Activated CD8-positive, alpha-beta memory T cell treated with anti-CD3 and anti-CD28 coated beads, Interleukin-2, amount 50 U/mL, for 4 hours (primary cell): Measurements from ENCODE around the gene FAM171A2.
"Not testable (repeated sequence)": the region's sequence is repeated elsewhere in the genome, so short reads cannot be mapped to it uniquely, and the experiment has no call there.

ENCODE experiments used
- DNase-seq: peaks from one replicate; pipeline ENCODE4 v3.0.0-alpha.2; 2020

The FAM171A2 gene

DNA sequence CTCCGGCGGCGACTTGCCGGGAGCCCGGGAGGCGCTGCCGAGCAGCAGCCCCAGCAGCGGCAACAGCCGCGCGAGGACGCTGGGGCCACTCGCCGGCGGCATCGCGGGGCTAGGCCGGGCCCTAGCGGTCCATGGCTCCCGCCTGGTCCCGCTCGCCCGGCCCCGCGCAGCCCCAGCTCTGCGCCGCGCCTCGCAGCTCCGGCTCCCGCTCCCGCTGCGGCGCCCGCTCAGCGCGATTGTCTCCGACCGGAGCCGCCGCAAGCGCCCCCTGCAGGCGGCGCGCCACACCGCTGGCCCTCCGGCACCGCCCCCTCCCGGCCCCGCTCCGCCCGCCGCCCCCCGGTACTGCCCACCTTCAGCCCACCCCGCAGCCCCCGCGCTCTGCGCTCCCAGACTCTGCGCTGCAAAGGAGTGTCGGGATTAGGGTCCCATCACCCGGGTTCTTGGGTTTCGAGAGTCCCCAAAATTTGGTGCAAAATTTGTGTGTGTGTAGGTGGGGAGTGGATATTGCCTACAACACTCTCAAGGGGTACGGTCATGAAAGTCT is at the start of gene FAM171A2:
Gene FAM171A2, minus strand, starts transcription at position 241 of the 547 bp plus-strand sequence. Its CDS starts 139 bp downstream, at position 102.
- peak; percentile 71 for DNase-seq

DNA sequence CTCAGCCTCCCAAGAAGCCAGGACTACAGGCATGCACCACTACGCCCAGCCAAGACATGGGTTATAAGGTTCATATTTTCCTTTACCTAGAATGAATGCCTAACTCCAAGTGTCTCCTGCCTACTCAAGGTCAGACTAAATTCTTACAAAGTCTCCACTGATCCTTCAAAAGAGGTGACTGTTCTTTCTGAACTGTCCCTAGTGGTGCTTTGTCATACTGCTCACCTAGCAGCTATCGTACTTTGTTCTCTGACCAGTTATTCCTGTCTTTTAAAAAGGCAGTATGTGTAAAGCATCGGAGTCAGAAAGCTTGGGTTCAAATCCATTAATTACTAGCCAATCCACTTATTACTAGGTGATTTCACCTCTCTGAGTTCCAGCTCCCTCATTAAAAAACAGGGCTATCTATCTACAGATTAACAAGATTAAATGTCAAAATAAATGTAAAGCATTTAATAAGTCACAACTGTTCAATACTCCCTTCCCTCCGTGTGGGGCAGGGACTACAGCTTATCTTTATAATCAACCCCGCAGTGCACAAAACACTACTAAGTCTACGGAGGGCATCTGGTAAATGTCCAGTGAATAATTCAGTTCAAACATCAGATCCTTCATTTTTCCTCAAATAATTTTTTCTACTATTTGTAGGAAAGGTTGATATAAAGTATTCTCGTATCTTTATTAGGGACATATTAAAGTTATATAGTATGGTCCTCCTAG is 45.8 kb upstream of the FAM171A2 start:
- no peak for DNase-seq

DNA sequence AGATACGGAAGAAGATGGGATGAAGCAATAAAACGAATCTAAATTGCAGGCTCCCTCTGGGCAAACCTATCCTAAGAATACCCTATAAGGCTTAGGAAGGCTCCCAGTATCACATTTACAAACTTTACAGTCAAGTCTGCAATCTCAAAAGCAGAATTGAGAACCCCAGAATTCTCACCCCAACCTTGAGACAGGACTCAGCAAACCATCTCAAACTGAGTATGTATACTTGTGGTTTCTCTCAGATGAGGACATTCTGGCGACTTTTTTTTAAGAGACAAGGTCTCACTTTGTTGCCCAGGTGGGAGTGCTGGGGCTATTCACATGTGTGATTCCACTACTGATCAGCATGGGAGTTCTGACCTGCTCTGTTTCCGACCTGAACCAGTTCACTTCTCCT is 45.1 kb upstream of the FAM171A2 start:
- DNase-seq: no peak

DNA sequence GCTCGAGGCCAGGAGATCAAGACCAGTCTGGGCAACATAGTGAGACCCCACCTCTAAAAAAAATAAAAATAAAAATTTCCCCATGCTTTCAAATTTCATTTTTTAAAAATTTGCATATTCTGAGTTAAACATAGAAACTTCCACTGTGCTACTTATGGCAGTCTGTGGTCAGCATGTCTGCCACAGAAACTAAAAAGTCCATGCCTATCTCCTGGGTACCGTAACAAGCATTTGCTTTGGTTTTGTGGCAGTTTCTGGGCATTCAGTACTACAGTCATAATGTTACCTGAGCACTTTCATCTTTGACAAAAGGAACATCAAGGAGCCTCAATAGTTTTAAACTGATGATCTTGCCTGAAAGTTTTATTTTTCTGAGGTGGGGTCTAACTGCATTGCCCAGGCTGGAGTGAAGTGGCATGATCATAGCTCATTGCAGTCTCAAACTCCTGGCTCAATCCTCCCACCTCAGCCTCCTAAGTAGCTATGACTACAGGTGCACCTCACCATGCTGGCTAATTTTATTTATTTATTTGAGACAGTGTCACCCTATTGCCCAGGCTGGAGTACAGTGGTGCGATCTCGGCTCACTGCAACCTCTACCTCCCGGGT is 39.0 kb upstream of the FAM171A2 start:
- no peak for DNase-seq

DNA sequence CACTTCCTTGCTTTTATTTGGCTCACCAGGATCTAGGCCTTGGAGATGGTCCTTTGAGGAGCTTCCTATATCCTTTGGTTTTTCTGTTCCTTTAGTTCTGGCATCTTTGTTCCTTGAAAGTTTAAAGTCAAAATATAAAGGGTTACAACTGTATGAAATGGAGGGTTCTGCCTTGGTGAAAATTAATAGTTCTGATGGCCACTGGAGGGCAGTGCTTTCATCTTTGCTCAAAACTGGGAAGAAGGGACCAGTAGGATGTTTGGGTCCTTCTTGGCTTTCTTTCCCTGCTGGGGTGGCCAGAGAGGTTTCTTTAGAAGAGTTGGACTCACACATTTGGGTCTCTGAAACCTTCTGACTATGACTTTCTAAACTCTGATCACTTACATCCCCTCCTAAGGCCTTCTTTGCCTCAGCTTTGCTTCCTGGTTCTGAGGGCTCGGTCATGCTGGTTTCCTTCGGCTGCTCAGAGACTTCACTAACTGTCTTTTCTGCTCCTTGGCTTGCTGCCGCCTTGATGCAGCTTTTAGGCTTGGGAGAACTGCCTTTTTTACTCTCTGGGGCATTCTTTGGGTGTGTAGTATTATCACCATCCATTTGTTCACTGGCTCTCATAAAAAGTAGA is 36.7 kb upstream of the FAM171A2 start:
- no peak for DNase-seq

DNA sequence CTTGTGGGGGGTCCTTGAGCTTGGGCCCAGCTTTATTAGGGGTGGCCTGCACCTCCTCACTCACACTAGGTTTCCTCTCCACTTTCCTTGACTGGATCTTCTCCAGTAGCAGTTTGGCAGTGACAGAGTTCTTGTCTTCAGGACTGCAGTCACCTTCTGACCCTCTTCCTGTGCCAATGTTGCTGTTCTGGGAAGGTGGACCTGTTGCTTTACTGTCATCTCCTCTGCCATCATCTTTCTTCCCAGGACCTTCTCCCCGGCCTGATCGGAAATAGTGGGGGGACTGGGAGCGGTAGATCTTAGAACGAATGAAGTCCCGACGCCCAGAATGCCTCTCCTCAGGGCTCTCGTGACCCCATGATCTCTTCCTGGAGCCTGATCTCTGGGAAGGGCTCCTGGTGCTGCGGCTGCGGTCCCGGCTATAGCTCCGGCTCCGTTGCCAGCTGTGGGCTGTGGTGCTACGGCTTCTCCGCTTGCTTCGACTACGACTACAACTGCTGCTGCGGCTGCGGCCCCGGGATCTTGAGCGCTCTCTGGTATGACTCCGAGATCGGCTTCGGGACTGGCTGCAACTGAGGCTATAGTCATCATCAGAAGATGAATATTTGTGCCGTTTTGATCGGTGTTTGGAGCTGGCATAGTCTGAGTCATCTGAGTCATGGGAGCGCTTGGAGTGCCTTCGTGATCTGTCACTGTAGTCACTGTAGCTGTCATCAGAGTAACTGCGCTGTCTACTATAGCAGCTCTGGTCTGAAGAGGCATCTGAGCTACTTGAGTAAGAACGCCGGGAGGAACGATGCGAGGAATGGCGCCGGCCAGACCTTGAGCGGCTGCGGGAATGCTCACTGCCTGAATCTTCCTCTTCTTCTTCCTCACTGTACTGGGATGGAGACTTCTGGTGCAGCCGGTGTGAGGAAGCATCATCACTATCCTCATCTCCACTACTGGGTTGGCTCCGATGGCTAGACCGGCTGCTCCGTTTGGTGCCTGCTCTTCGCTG is 35.3 kb upstream of the FAM171A2 start:
- DNase-seq: no peak

DNA sequence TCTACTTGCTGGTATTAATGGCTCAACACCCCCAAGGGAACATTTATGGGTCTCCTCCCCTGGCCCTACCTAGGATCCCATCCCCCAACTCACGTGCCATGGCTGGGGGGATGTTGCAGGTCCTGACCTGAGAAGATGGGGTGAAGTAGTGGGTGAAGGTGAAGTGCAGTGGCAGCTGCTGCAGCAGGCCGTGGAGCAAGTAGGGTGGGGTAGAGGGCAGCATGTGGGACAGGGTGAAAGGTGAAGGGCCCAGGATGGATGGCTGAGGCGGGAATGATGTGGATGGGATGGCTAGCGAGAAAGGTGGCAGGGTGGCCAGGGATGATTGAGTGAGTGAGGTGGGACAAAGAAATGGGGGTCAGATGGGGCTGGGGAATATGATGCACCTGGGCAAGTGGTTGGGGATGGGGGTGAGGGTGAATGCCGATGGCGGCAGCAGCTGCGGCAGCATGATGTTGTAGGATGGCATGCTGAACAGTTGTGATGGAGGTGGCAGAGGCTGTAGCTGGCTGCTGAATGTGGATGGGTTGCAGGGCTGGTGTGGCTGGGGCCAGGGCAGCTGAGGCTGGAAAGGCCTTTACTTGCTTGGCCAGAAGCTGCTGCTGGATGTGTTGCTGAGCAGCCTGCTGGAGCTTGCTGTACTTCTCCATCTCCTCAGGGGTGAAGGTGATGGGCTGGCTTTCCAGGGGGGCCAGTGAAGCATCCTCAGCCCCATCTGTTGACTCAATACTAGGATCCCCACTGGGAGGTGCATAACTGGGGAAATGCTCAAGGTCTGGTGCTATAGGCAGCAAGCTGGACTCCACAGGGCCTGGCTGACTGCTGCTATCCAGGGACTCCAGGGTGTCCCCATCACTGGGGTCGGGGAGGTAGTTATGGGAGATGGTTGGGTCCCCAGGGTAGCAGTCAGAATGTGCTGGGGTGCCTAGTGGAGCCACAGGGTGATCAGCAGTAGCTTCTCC is 34.1 kb upstream of the FAM171A2 start:
- no peak for DNase-seq

DNA sequence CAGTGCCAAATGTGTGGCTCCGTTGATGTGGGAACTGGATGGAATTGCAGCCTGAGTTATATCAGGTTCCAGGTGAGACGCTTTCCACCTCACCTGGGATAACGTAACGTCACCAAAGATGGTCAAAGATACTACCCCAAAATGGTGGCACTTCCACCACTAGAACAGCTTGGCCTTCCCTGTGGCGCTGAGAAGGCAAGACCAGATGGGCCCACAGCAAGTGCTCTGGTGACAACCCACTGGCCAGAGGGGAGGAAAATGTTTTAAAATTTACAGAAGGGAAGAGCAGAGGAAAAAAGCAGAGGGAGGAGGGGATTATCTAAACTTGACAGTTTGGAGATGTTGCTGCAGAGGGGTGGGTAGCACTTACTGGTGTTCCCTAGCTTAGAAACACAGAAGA is 33.3 kb upstream of the FAM171A2 start:
- no peak for DNase-seq

DNA sequence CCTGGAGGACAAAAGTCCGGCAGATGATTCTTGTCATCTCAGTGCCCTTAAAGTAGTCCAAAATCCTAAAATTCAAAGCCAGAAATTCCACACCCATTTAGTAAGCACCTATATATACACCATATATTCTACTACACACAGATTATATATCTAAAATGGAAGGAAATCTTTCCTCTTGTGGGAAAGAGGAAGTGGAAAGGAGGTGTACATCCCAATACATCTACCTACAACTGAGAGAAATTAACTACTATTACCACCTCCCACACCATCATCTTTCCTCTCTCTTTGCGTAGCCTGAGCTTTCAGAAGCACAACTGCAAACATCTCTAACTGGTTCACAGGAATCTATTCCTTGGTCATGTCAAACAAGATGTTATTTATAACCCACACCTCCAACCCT is 31.2 kb upstream of the FAM171A2 start:
- no peak for DNase-seq

DNA sequence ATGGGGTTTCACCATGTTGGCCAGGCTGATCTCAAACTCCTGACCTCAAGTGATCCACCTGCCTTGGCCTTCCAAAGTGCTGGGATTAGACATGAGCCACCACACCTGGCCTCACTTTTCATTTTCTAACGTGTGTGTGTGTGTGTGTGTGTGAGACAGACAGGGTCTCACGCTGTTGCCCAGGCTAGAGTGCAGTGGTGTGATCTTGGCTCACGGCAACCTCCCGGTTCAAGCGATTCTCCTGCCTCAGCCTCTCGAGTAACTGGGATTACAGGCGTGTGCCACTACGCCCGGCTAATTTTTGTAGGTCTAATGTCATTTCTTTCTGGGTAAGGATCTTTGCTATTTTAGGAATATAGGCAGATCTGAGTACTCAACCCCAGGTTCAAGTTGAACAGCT is 30.5 kb upstream of the FAM171A2 start:
- not testable (repeated sequence) for DNase-seq

DNA sequence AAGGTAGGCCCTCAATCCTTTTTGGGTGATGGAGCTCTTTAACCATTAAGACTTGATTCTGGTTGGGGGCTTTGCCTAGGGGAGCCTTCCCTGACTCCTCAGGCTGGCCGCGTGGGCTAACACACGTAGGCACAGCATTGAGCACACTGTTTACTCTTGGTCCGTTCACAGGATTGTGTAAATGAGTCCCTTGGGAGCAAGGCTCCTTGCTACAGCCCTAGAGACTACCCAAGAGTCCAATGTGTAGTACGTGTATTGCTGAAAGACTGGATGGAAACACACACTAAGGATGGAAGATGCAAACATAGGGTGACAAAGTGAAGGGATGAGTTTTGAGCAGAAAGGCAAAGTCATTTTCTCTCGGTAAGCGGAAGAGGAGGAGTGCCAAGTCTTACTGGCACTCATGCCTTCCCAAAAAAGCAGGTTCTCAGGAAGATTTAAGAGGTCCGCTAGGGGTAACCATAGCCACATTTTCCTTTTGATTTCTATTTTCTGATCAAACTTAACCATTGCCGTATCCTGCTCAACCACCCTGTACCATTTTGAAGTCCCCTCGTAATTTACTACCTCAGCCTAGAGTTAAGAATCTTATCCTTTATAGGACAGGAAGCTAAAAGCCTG is 26.7 kb upstream of the FAM171A2 start:
- DNase-seq: no peak

DNA sequence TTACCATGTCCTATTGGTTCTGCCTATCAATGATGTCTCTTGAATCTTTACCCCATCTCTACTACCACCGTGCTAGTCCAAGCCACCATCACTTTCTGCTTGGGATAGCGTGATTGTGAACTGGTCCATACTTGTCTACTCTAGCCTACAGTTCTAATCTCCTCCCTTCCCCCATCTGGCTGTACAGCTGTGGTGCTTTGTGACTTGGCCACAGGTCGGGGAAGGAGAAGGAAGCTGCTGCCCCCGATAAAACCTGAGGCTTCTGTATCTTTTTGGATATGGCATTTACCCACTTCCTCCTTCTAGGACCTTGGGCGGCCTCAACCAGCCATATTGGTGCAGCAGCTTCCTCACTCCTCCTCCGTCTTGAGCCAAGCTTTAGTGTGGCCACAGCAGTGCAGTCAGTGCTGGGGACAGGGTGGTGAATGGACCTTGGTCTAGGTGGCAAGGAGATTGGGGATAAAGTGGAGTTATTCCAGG is 26.1 kb upstream of the FAM171A2 start:
- DNase-seq: no peak

DNA sequence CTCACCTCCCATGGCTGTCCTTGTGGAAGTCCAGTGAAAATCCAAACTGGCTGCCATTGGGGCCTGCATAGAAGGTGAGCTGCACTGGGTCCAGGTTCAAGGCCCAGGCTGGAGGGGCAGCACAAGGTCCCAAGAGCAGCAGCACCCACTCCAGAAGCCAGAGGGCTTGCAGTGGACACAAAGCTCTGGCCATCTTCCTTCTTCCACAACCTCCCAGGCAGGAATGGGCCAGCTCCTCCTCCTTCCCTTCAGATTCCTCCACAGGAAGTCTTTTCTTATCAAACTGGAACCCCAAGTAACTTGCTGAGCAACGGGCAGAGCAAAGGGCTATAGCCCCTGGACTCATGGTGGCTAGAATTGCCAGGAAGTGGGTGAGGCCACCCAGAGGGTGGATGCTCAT is 25.6 kb upstream of the FAM171A2 start, which contains the start of gene ITGA2B:
Gene ITGA2B, minus strand, starts transcription at position 369 of the 400 bp plus-strand sequence. Its CDS starts 176 bp downstream, at position 193.
- no peak for DNase-seq

DNA sequence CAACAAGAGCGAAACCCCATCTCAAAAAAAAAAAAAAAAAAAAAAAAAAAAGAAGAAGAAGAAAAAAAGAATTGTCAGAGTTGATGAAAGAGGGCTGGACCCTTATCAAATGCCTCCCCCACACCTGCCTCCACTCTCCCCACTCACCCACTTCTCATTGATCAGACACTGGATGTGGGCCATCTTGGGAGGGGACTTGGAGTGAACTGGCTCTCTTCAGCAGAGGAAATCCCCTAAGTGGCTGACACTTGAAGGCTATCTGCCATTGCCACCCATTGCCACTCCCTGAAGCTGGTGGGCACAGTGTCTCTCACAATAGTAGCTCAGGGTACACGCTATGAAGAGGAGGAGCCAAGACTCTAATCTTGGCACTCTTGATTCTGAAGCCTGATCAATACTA is 24.2 kb upstream of the FAM171A2 start:
- DNase-seq: no peak

DNA sequence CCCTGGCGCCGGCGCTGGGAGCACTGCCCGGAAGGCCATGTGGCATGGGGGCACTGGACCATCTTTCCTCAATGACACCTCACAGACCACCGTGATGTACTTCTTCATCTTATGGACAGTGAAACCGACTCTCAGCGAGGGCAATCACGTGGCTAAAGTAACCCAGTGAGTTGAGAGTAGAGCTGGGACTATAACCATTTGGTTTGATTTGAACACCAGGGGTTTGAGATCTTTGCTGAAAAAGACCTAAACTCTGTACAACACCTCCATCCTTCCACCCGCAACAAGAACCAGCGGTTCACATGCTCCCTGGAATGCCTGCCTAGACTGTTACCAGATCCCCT is 22.5 kb upstream of the FAM171A2 start:
- no peak for DNase-seq

DNA sequence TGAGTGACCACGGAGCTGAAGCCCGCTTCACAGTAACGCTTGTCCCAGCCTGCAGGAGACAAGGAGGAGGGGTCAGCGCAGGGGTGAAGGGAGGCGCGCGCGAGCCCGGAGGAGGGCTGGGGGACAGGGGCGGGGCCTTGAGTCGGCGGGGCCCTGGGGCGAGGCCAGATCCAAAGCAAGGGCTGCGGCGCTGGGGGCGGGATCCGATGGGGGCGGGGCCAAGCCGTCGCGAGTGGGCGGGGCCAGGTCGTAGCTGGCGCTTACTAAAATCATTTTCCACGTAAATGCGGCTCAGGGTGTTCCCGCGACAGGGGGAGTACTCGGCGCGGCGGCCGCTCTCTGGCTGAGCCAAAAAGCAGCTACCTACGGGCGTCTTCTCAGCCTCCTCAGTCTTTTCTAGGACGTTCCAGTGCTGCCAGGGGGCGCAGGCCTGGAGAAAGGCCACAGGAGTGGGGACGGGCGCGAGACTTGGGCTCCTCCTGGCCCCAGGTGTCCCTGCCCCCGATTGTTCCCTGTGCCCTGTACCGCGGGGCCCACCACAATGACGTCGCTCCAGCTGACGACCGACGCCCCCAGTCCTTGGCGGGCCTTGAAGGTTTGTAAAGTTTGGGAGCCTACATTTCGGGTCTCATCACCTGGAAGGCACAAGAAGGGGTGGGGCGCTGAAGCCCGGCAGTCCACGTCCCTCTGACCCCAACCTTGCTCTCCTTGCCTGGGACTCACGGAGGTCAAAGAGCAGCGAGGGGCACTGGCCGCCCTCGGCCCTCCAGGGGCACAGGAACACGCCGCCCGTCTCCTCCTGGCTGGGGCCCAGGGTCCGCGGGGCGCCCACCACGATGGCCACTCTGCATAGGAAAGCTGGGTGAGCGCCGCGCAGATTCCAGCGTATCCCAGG is 21.9 kb upstream of the FAM171A2 start:
- peak; percentile 81 for DNase-seq

DNA sequence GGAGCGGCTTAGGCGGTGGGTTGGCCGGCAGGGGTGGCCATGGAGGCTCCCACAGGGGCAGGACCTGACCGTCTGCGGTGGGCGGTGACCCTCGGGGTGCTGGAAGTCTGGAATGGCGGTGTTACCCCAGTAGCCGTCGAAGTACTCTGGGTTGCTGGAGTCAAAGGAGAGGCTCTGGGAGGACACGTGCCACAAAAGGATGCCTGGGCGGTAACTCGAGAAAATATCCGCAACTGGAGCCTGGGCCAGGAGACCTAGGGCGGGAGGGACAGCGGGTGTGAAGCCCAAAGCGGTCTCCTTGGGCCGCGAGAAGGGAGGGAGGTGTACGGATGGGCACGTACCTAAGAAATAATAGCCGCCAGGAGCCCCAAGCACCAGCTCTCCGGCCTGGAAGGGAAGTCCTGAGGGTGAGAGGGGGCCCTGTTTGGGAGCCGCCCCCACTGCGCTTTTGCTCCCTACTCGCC is 21.2 kb upstream of the FAM171A2 start:
- DNase-seq: no peak

DNA sequence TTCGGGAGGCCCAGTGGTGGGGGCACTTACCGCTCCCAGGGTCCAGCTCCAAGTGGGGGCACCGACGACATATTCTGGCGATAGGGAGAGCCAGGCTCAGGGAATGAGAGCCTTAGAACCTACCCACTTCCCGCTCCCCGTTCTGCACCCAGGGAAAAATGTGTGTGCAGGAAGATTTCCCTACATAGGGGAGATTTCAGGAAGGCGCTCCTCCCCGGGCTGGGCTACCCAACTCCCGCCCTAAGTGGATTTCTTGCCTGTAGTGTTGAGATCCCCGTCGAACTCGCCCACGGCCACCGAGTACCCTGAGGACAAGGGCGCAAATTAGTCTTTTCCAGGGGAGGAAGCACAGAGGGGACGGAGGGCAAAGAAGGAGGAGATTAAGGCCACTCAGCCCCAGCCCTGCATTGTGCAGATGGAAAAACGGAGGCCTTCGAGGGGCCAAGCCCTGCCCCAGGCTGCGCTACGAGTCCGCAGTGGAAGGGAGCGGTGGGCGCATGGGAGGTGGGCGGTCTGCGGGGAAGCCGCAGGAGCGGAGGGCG is 20.7 kb upstream of the FAM171A2 start:
- no peak for DNase-seq

DNA sequence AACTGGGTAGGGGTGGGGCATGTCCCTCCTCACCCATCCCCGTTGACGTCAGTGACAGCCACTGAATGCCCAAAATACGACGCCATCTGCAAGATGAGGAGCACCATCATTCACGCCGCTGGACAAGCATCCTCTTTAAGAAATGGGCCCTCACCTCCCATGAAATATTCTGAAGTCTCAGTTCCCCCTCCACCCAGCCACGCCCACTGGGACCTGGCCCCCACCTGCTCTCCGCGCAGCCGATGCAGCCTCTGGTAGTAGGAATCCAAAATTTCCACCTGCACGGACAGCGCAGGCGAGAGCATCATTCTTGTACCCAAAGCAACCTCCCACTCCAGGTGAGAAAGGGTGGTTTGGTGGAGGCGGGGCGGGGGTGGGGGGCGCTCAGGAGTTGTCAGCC is 20.2 kb upstream of the FAM171A2 start:
- DNase-seq: no peak
